ENCODE data around the gene OSTN.

- TF ChIP-seq TCF7L2 (IDR thresholded peaks at IDR 0.05; ENCODE audit: low read depth, low read length), result no peak
- TF ChIP-seq, protein P1, sequence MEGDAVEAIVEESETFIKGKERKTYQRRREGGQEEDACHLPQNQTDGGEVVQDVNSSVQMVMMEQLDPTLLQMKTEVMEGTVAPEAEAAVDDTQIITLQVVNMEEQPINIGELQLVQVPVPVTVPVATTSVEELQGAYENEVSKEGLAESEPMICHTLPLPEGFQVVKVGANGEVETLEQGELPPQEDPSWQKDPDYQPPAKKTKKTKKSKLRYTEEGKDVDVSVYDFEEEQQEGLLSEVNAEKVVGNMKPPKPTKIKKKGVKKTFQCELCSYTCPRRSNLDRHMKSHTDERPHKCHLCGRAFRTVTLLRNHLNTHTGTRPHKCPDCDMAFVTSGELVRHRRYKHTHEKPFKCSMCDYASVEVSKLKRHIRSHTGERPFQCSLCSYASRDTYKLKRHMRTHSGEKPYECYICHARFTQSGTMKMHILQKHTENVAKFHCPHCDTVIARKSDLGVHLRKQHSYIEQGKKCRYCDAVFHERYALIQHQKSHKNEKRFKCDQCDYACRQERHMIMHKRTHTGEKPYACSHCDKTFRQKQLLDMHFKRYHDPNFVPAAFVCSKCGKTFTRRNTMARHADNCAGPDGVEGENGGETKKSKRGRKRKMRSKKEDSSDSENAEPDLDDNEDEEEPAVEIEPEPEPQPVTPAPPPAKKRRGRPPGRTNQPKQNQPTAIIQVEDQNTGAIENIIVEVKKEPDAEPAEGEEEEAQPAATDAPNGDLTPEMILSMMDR (IDR thresholded peaks at IDR 0.05), result no peak
- no peak for TF ChIP-seq POLR2AphosphoS5 (IDR thresholded peaks at IDR 0.05; ENCODE audit: low read depth, low read length)
Observed at GRCh38 chr3:191260431-191261303, 61.6 kb downstream of the OSTN start.
